ENCODE measurements around the gene TSPAN6.
A peak's percentile ranks its signal among the peaks of the same experiment; 100 is the strongest.

The TSPAN6 gene

DNA sequence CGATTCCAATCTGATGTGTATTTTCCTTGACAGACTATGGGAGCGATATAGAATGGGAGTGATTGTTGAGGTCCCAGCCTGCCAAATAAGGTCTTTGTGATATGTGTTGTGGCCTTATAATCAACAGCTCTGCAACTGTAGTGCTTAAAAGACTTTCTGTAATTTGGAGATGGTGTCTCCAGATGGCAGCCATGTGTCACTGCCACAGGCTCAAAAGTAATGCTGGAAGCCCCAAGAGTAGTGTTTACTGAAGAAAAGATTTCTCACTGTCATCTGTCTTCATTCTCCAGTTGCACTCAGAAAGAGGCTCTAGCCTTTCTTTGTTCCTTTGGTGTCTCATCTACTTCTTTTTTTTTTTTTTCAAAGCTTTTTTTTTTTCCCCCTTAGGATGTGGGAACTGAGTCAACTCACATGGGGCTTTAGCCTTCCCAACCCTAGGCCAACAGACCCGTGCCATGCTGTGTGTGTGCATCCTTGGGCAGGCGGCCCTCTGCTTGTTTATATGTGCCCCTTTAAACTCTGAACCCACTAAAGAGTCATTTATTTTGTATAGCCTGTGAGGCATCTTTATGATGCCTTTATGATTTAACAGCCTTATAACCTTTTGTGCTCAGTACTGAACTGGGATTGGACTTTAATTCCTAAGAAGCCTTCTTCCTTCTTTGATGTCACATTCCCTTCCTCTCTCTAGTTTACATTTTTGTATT lies 23.0 kb upstream of the TSPAN6 start:
- H3K27ac ChIP-seq (ENCODE audit: insufficient read depth in 1 of 2, low read depth in 1 of 2, low read length in 2 of 2, poor library complexity in 1 of 2, severe bottlenecking in 2 of 2): no peak overlapping the region
- WGBS (ENCODE audit: insufficient coverage): 73% methylated on average over 2 of the region's 4 CpGs

DNA sequence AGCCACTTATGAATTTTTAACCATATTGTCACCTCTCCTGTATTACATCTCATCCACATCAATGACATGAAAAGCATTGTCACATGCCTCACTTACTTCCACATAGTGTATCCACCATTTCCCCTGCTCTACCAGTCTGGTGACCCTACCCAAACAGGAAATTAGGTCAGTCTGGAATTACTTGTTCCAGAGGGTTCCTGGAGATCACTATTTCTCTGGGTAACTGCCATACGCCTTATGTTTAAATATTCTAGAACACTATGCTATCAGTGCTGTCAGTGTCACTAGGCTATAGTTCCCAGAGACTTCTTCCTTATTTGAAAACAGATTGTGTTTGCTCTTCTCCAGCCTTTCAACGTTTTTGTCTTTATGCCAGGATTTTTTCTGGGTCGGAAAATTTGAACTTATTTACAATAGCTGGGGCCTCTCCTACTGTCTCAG lies 22.4 kb upstream of the TSPAN6 start:
- Histone ChIP-seq H3K4me3 (ENCODE audit: control insufficient read depth in 1 of 7, extremely low read depth in 1 of 7, insufficient read depth in 4 of 7, low read depth in 2 of 7, low read length in 6 of 7) (no peak overlapping the region), H3K27ac (ENCODE audit: insufficient read depth in 1 of 2, low read depth in 1 of 2, low read length in 2 of 2, poor library complexity in 1 of 2, severe bottlenecking in 2 of 2) (no peak overlapping the region), H3K36me3 (ENCODE audit: control insufficient read depth in 4 of 4, insufficient read depth in 4 of 4, low read length in 3 of 4) (no peaks in the 10 kb centered on the region), H3K27me3 (replicated peaks in 2 of 5; ENCODE audit: control insufficient read depth in 4 of 5, insufficient read depth in 5 of 5, low read length in 4 of 5) (peaks cover 0 to 10% (median 0%) of the 10 kb centered on the region in 5 experiments), H3K4me1 (ENCODE audit: control extremely low read depth in 1 of 4, control insufficient read depth in 4 of 4, insufficient read depth in 4 of 4, low read length in 3 of 4) (no peaks in the 10 kb centered on the region), H3K9me3 (ENCODE audit: control extremely low read depth in 1 of 5, control insufficient read depth in 4 of 5, insufficient read depth in 2 of 5, low read depth in 1 of 5, low read length in 4 of 5) (no peaks in the 10 kb centered on the region)
- POLR2A ChIA-PET: no interaction called here
- 65% methylated on average over 3 of the region's 3 CpGs for WGBS (ENCODE audit: insufficient coverage)
- CTCF ChIA-PET: interaction anchor here (0.9 kb wide), 1 partner anchor 44 kb away, joined by 3 read pairs; no protein-coding TSS in a partner anchor
- no peak for DNase-seq

More for the DNA sequence above, 23.0 kb upstream of the TSPAN6 start:
- Histone ChIP-seq H3K36me3 (ENCODE audit: control insufficient read depth in 4 of 4, insufficient read depth in 4 of 4, low read length in 3 of 4) (peaks cover 0 to under 1% (median 0%) of the 10 kb centered on the region in 4 experiments), H3K9me3 (ENCODE audit: control extremely low read depth in 1 of 5, control insufficient read depth in 4 of 5, insufficient read depth in 2 of 5, low read depth in 1 of 5, low read length in 4 of 5) (no peaks in the 10 kb centered on the region), H3K4me3 (ENCODE audit: control insufficient read depth in 1 of 7, extremely low read depth in 1 of 7, insufficient read depth in 4 of 7, low read depth in 2 of 7, low read length in 6 of 7) (no peak overlapping the region), H3K27me3 (replicated peaks in 2 of 5; ENCODE audit: control insufficient read depth in 4 of 5, insufficient read depth in 5 of 5, low read length in 4 of 5) (peaks cover 0 to 10% (median 0%) of the 10 kb centered on the region in 5 experiments), H3K4me1 (ENCODE audit: control extremely low read depth in 1 of 4, control insufficient read depth in 4 of 4, insufficient read depth in 4 of 4, low read length in 3 of 4) (no peaks in the 10 kb centered on the region)
- CTCF ChIA-PET: no interaction called here
- POLR2A ChIA-PET: no interaction called here
- no peak for DNase-seq

DNA sequence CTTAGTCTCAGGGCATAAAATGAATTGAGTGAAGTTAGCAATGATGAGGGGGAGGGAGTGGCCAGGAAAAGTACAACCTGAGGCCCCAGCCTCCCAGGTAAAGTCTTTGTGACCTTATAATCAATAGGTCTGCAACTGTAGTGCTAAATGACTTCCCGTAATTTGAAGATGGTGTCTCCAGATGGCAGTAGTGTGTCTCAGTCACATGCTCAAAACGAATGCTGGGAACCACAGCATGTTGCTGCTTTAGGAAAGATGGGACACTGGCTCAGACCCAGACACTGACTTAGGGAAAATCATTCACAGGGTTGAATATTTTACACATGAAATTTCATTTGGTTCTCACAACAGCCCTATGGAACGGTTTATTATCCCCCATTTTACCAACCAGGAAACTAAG lies 17.7 kb upstream of the TSPAN6 start:
- ChIA-PET CTCF (interaction anchor here (1.0 to 1.3 kb wide), 3 partner anchors 10 to 17 kb away, joined by 3 read pairs; partner anchors contain the start of gene SRPX2), POLR2A (no interaction called here)
- Histone ChIP-seq H3K27me3 (replicated peaks in 2 of 5; ENCODE audit: control insufficient read depth in 4 of 5, insufficient read depth in 5 of 5, low read length in 4 of 5) (peaks cover 0 to 16% (median 0%) of the 10 kb centered on the region in 5 experiments), H3K9me3 (ENCODE audit: control extremely low read depth in 1 of 5, control insufficient read depth in 4 of 5, insufficient read depth in 2 of 5, low read depth in 1 of 5, low read length in 4 of 5) (no peaks in the 10 kb centered on the region), H3K4me3 (ENCODE audit: control insufficient read depth in 1 of 7, extremely low read depth in 1 of 7, insufficient read depth in 4 of 7, low read depth in 2 of 7, low read length in 6 of 7) (no peak overlapping the region), H3K4me1 (ENCODE audit: control extremely low read depth in 1 of 4, control insufficient read depth in 4 of 4, insufficient read depth in 4 of 4, low read length in 3 of 4) (no peaks in the 10 kb centered on the region), H3K36me3 (ENCODE audit: control insufficient read depth in 4 of 4, insufficient read depth in 4 of 4, low read length in 3 of 4) (no peaks in the 10 kb centered on the region), H3K27ac (ENCODE audit: insufficient read depth in 1 of 2, low read depth in 1 of 2, low read length in 2 of 2, poor library complexity in 1 of 2, severe bottlenecking in 2 of 2) (no peak overlapping the region)
- WGBS (ENCODE audit: insufficient coverage): 20% methylated on average over 3 of the region's 3 CpGs
- DNase-seq: peak in 2 of 3 donors; percentile 9 to 17

DNA sequence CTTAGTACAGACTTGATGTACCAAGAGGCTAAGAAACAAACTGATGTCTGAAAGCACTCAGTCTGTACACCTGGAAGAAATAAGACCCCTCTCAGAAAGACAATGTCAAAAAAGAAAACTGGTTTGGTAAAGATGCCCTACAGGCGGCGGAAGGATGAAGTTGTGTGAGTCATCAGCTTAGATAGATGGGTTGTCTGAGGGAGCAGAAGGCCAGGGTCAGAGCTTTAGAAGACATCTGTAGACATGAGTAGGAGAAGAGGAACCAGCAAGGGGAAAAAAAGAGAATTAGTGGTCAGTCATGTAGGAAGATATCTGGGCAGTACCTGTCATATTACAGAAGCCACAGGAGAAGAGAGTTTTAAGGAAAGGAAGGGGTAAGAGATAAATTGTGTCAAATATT lies 15.7 kb upstream of the TSPAN6 start:
- no peak overlapping the region for H3K4me3 ChIP-seq (ENCODE audit: control insufficient read depth in 1 of 7, extremely low read depth in 1 of 7, insufficient read depth in 4 of 7, low read depth in 2 of 7, low read length in 6 of 7)
- 92% methylated on average over 2 of the region's 2 CpGs for WGBS (ENCODE audit: insufficient coverage)
- H3K27ac ChIP-seq (ENCODE audit: insufficient read depth in 1 of 2, low read depth in 1 of 2, low read length in 2 of 2, poor library complexity in 1 of 2, severe bottlenecking in 2 of 2): no peak overlapping the region
- no peaks in the 10 kb centered on the region for H3K9me3 ChIP-seq (ENCODE audit: control extremely low read depth in 1 of 5, control insufficient read depth in 4 of 5, insufficient read depth in 2 of 5, low read depth in 1 of 5, low read length in 4 of 5)
- H3K36me3 ChIP-seq (ENCODE audit: control insufficient read depth in 4 of 4, insufficient read depth in 4 of 4, low read length in 3 of 4): no peaks in the 10 kb centered on the region
- POLR2A ChIA-PET: no interaction called here
- no peak for DNase-seq
- H3K27me3 ChIP-seq (replicated peaks in 2 of 5; ENCODE audit: control insufficient read depth in 4 of 5, insufficient read depth in 5 of 5, low read length in 4 of 5): peaks cover 0 to 22% (median 0%) of the 10 kb centered on the region in 5 experiments
- no peaks in the 10 kb centered on the region for H3K4me1 ChIP-seq (ENCODE audit: control extremely low read depth in 1 of 4, control insufficient read depth in 4 of 4, insufficient read depth in 4 of 4, low read length in 3 of 4)
- CTCF ChIA-PET: interaction anchor here (1.8 kb wide), 1 partner anchor 10 kb away, joined by 3 read pairs; no protein-coding TSS in a partner anchor

DNA sequence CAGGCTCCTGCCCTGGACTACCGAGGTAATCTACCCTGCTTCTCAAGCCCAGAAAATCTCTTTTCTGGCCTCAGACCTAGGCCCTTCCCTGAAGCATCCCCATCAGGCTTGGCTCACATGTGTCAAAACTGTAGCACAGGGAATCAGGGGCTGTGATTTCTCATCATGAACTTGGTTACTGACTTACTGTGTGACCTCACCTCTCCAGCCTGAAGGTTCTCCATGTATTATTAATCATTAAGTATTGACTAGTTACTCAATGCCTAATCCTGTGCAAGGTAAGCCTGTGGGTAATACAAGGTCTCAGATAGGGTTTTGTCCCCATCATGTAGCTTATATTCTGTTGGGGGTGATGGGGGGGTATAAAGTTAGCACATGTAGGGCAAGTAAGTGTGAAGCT lies 14.2 kb upstream of the TSPAN6 start:
- no peak for DNase-seq
- CTCF ChIA-PET: interaction anchor here (1.0 kb wide), 1 partner anchor 34 kb away, joined by 4 read pairs; no protein-coding TSS in a partner anchor
- 86% methylated on average over 1 of the region's 1 CpG for WGBS (ENCODE audit: insufficient coverage)

DNA sequence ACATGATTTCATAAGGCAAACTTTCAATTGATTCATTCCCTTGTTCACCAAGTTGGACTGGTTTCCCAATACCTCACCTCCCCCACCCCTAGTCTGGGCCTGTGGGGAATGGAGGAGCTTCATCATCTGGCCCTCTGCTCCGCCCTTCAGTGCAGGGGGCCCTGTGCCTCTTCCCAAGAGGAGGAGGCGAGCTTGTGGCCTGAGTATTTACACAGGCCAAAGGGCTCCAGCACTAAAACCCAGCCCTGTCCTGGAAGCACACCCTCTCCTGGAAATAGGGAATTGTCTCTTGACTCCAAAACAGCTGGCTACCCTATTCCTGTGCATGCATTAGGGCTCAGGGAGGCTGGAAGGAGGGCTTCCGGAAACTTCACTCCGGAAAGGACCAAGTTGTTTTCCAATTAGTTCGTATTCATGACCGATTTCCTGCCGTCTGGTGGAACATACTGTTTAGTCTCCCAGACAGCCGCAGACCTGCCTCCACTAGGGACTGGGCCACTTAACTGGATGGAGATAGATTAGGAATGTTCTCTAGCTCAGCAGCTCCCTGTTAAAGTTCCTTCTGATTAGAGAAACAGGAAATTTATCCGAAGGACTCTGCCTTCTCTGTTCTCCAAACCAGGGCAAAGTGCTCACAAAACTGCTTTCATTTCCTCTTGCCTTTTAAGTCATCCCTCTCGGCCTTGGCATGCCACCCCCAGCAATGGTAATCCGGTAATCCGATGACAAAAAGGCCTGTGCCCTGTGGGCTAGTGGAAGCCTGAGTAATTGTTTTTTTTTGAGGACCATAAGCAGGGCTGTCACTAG lies 13.1 kb upstream of the TSPAN6 start:
- WGBS (ENCODE audit: insufficient coverage): 78% methylated on average over 8 of the region's 12 CpGs
- no peaks in the 10 kb centered on the region for H3K36me3 ChIP-seq (ENCODE audit: control insufficient read depth in 4 of 4, insufficient read depth in 4 of 4, low read length in 3 of 4)
- no peaks in the 10 kb centered on the region for H3K4me1 ChIP-seq (ENCODE audit: control extremely low read depth in 1 of 4, control insufficient read depth in 4 of 4, insufficient read depth in 4 of 4, low read length in 3 of 4)
- ChIA-PET POLR2A (no interaction called here), CTCF (interaction anchor here (1.0 kb wide), 1 partner anchor 35 kb away, joined by 4 read pairs; no protein-coding TSS in a partner anchor)
- DNase-seq: no peak
- peaks cover 0 to 25% (median 0%) of the 10 kb centered on the region in 5 experiments for H3K27me3 ChIP-seq (replicated peaks in 2 of 5; ENCODE audit: control insufficient read depth in 4 of 5, insufficient read depth in 5 of 5, low read length in 4 of 5)
- H3K27ac ChIP-seq (ENCODE audit: insufficient read depth in 1 of 2, low read depth in 1 of 2, low read length in 2 of 2, poor library complexity in 1 of 2, severe bottlenecking in 2 of 2): no peak overlapping the region
- H3K9me3 ChIP-seq (ENCODE audit: control extremely low read depth in 1 of 5, control insufficient read depth in 4 of 5, insufficient read depth in 2 of 5, low read depth in 1 of 5, low read length in 4 of 5): no peaks in the 10 kb centered on the region
- H3K4me3 ChIP-seq (ENCODE audit: control insufficient read depth in 1 of 7, extremely low read depth in 1 of 7, insufficient read depth in 4 of 7, low read depth in 2 of 7, low read length in 6 of 7): no peak overlapping the region

More for the DNA sequence above, 14.2 kb upstream of the TSPAN6 start:
- POLR2A ChIA-PET: no interaction called here
- Histone ChIP-seq H3K27ac (ENCODE audit: insufficient read depth in 1 of 2, low read depth in 1 of 2, low read length in 2 of 2, poor library complexity in 1 of 2, severe bottlenecking in 2 of 2) (no peak overlapping the region), H3K9me3 (ENCODE audit: control extremely low read depth in 1 of 5, control insufficient read depth in 4 of 5, insufficient read depth in 2 of 5, low read depth in 1 of 5, low read length in 4 of 5) (no peaks in the 10 kb centered on the region), H3K36me3 (ENCODE audit: control insufficient read depth in 4 of 4, insufficient read depth in 4 of 4, low read length in 3 of 4) (no peaks in the 10 kb centered on the region), H3K4me3 (ENCODE audit: control insufficient read depth in 1 of 7, extremely low read depth in 1 of 7, insufficient read depth in 4 of 7, low read depth in 2 of 7, low read length in 6 of 7) (no peak overlapping the region), H3K27me3 (replicated peaks in 2 of 5; ENCODE audit: control insufficient read depth in 4 of 5, insufficient read depth in 5 of 5, low read length in 4 of 5) (peaks cover 0 to 27% (median 0%) of the 10 kb centered on the region in 5 experiments), H3K4me1 (ENCODE audit: control extremely low read depth in 1 of 4, control insufficient read depth in 4 of 4, insufficient read depth in 4 of 4, low read length in 3 of 4) (no peaks in the 10 kb centered on the region)

Data from common myeloid progenitor, CD34-positive (primary cell).